GM06990 (cell line): ENCODE results near the gene ZDHHC14.

ENCODE experiments used
- DNase-seq: peaks from one replicate; pipeline ENCODE4 v3.0.0-alpha.2; 2011; ENCODE audit not compliant: insufficient read length; ENCODE audit errors: extremely low read depth
- H3K27me3 ChIP-seq: replicated peaks from 2 replicates; pipeline ENCODE4 v1.6.0; 2011; ENCODE audit warnings: low read length; ENCODE audit not compliant: control insufficient read depth, insufficient read depth
- H3K36me3 ChIP-seq: 2 replicates; pipeline ENCODE4 v1.5.1; 2011; ENCODE audit warnings: low read length; ENCODE audit not compliant: control insufficient read depth, insufficient read depth
- H3K4me3 ChIP-seq: replicated peaks from 2 replicates; pipeline ENCODE4 v1.5.1; 2011; ENCODE audit warnings: low read depth, mild to moderate bottlenecking, control low read depth, low read length
- TF ChIP-seq, protein P1 (sequence below): IDR thresholded peaks from 2 replicates; pipeline ENCODE4 v1.5.1; 2011; ENCODE audit warnings: low read length, control low read depth, mild to moderate bottlenecking, inconsistent platforms; ENCODE audit not compliant: insufficient read depth, poor library complexity, severe bottlenecking

The ZDHHC14 gene

DNA sequence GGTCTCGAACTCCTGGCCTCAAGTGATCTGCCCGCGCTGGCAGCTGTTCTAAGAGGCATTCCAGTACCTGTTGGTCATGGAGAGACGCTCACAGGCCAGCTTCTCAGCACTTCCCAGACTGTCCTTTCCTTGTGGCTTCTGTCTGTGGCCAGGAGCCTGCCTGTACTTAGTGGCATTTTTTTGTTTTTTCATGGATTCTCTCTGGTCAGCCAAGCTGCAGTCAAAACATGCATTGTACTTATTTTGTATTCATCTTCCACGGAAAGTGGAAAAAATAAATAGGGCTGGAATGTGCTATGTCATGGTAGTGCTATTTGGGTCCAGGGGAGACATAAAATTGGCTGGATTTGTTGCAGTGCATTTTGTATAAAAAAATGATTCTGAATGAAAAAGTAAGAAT lies 29.1 kb downstream of the ZDHHC14 start:
- no peaks in the 10 kb centered on the region for H3K27me3 ChIP-seq
- no peaks in the 10 kb centered on the region for H3K36me3 ChIP-seq
- TF ChIP-seq, protein P1, sequence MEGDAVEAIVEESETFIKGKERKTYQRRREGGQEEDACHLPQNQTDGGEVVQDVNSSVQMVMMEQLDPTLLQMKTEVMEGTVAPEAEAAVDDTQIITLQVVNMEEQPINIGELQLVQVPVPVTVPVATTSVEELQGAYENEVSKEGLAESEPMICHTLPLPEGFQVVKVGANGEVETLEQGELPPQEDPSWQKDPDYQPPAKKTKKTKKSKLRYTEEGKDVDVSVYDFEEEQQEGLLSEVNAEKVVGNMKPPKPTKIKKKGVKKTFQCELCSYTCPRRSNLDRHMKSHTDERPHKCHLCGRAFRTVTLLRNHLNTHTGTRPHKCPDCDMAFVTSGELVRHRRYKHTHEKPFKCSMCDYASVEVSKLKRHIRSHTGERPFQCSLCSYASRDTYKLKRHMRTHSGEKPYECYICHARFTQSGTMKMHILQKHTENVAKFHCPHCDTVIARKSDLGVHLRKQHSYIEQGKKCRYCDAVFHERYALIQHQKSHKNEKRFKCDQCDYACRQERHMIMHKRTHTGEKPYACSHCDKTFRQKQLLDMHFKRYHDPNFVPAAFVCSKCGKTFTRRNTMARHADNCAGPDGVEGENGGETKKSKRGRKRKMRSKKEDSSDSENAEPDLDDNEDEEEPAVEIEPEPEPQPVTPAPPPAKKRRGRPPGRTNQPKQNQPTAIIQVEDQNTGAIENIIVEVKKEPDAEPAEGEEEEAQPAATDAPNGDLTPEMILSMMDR, result no peak
- no peak overlapping the region for H3K4me3 ChIP-seq
- DNase-seq, result no peak

DNA sequence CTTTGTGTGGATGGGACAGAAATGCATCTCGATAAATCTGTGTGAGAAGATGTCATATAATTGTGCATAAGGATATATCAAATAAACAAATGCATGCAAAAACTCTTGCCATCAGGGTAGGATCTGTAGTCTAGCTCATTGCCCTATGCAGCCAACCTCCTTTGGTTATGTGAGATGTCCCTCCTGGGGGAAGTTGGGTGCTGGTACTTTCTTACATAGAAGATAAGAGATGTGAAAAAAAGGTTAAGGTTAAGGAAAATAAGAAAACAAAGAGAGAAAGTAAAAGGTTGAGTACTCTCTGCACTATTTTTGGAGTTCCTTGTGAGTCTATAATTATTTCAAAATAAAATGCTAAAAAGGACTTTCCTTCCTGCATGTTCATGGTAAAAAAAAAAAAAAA lies 30.4 kb downstream of the ZDHHC14 start:
- TF ChIP-seq, protein P1, result no peak
- no peaks in the 10 kb centered on the region for H3K36me3 ChIP-seq
- no peak for DNase-seq
- no peaks in the 10 kb centered on the region for H3K27me3 ChIP-seq
- H3K4me3 ChIP-seq, result no peak overlapping the region

DNA sequence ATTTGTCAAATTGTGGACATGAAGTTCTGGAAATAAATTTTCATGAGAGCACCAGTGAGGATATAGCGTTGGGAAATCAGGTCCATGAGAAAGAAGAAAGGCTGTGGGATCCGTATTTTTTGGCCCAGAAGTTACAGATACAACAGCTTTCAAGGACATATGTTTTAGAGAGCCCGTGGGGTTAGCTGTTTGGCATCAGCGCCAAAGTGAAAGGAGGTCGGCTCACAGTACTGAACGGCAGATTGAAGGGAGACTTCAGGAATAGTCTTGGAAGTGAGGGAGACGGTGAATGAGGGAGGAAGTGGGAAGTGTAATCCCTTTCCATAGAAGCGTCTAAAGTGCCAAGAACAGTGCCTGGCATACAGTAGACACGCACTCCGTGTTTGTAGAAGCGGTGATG lies 31.8 kb downstream of the ZDHHC14 start:
- DNase-seq, result no peak

DNA sequence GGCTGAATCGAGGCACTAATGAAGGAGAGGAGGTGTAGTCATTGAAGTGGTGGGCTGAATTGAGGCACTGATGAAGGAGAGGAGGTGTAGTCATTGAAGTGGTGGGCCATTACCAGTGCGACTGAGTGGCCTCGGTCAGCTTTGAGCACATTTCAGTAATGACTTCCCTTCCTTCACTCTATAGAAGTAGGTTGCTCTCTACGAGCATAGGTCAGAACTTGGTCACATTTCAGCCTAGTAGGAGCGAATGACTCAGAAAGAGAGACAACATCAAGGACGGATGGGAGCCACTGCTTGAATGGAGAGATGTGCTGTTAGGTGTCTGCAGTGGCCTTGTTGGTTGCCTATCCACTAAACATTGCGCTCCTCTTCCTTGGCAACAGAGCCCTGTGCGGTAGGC lies 39.5 kb downstream of the ZDHHC14 start:
- TF ChIP-seq, protein P1, result no peak
- Histone ChIP-seq H3K4me3 (no peak overlapping the region), H3K27me3 (no peaks in the 10 kb centered on the region), H3K36me3 (no peaks in the 10 kb centered on the region)
- DNase-seq, result no peak

More for the DNA sequence above, 31.8 kb downstream of the ZDHHC14 start:
- Histone ChIP-seq H3K4me3 (no peak overlapping the region), H3K36me3 (no peaks in the 10 kb centered on the region), H3K27me3 (no peaks in the 10 kb centered on the region)
- TF ChIP-seq, protein P1, result no peak

DNA sequence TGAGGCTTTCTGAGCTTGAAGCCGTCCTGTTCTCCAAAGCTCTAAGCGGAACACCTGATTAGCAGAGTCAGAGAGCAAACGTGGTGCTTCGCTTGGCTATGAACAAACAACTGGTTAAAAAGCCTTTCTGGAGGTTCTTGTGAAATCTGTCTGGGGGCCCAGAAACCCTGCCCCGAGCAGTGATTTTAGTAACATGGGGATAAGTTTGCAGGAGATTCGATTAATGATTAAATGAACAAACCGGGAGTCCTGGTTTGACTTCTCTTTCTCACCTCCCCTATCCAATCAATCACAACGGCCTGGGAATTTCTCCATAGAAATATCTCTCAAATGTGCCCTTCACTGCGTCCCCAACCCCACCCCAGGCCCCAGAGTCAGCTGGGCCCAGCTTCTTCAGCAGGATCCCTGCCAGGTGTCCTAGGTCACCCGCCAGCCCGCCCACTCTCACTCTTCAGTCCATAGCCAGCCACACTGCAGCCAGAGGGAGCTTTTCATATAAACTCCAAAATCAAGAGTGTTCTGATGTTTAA lies 43.6 kb downstream of the ZDHHC14 start:
- TF ChIP-seq, protein P1, result no peak
- no peaks in the 10 kb centered on the region for H3K36me3 ChIP-seq
- no peaks in the 10 kb centered on the region; the same call in 1 of the 2 replicates for H3K27me3 ChIP-seq
- no peak for DNase-seq
- no peak overlapping the region for H3K4me3 ChIP-seq

DNA sequence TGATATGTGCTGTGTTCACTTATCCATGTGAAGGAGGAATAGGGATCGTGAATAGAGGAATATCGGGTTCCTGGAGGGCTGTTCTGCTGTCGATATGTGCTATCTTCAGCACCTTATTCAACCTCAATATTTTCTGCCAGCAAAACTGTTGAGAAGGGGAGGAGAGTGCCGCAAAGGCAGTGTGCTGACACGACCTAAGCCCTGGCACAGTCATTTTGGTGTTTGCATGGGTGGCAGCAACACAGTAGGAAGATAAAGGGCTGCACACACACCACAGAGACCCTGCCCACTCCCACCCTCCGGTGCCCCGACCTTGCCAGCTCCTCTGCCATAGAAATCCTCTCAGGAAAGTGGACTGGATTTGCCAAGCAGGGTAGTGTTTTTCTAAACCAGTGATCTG lies 47.0 kb downstream of the ZDHHC14 start:
- TF ChIP-seq, protein P1, result no peak
- no peaks in the 10 kb centered on the region for H3K36me3 ChIP-seq
- DNase-seq, result no peak
- no peaks in the 10 kb centered on the region; the same call in 1 of the 2 replicates for H3K27me3 ChIP-seq
- H3K4me3 ChIP-seq, result no peak overlapping the region
